HepG2 (cell line): Measurements from ENCODE around the gene ZBTB9. TPM values are rescaled to one million over a fixed set of nuclear protein-coding genes. Genes with fewer than 3 reads are reported as not detected.

Source experiments
- DPF2 ChIP-seq: sonication (generic); formaldehyde crosslinking; IDR thresholded peaks from 2 replicates; pipeline ENCODE4 v1.4.0; 2020; ENCODE audit warnings: mild to moderate bottlenecking, low read depth, missing genetic modification reagents, borderline replicate concordance
- EP300 ChIP-seq, 3 experiments: sonication (generic) in 1 of 3; formaldehyde crosslinking in 1 of 3; IDR thresholded peaks; 2 replicates each; pipeline versions ENCODE4 v1.5.1 to v1.6.1; 2011 to 2020; ENCODE audit warnings: low read depth in 2 of 3, low read length in 2 of 3, borderline replicate concordance in 1 of 3, improper control_type of control experiment in 1 of 3, mild to moderate bottlenecking in 1 of 3, missing genetic modification reagents in 1 of 3, moderate library complexity in 1 of 3
- KLF12 ChIP-seq: sonication (generic); formaldehyde crosslinking; IDR thresholded peaks from 2 replicates; pipeline ENCODE4 v1.4.0; 2020; ENCODE audit warnings: missing genetic modification reagents, borderline replicate concordance
- MTA1 ChIP-seq: sonication (generic); formaldehyde crosslinking; IDR thresholded peaks from 2 replicates; pipeline ENCODE4 v1.4.0; 2020; ENCODE audit warnings: missing genetic modification reagents, mild to moderate bottlenecking, borderline replicate concordance
- NFIB ChIP-seq: sonication (generic); formaldehyde crosslinking; IDR thresholded peaks from 2 replicates; pipeline ENCODE4 v1.9.0; 2021; ENCODE audit warnings: missing genetic modification reagents, mild to moderate bottlenecking, borderline replicate concordance
- PLRG1 ChIP-seq: fragments of 450-650 bp; conservative IDR thresholded peaks from 2 replicates; pipeline ENCODE4 v1.6.1; 2016
- REXO4 ChIP-seq: sonication (generic); formaldehyde crosslinking; IDR thresholded peaks from 2 replicates; pipeline ENCODE4 v1.8.0; 2022; ENCODE audit warnings: missing genetic modification reagents, mild to moderate bottlenecking, borderline replicate concordance
- RFX3 ChIP-seq: IDR thresholded peaks from 2 replicates; pipeline ENCODE4 v1.6.1; 2016; ENCODE audit warnings: missing biosample characterization, missing genetic modification reagents
- SATB2 ChIP-seq: sonication (generic); formaldehyde crosslinking; IDR thresholded peaks from 2 replicates; pipeline ENCODE4 v1.5.0; 2020; ENCODE audit warnings: missing genetic modification reagents
- TGIF2 ChIP-seq: IDR thresholded peaks from 2 replicates; pipeline ENCODE4 v1.6.1; 2016; ENCODE audit warnings: control low read depth, missing compliant biosample characterization
- ZBTB20 ChIP-seq: sonication (generic); formaldehyde crosslinking; IDR thresholded peaks from 2 replicates; pipeline ENCODE4 v1.8.1; 2023; ENCODE audit warnings: missing genetic modification reagents, low read depth, mild to moderate bottlenecking, borderline replicate concordance
- ZC3H13 ChIP-seq: sonication (generic); formaldehyde crosslinking; IDR thresholded peaks from 2 replicates; pipeline ENCODE4 v1.8.1; 2023; ENCODE audit warnings: mild to moderate bottlenecking, missing genetic modification reagents, moderate library complexity
- ZNF264 ChIP-seq: sonication (generic); formaldehyde crosslinking; IDR thresholded peaks from 2 replicates; pipeline ENCODE4 v1.4.0; 2020; ENCODE audit warnings: missing genetic modification reagents
- ZNF33A ChIP-seq: sonication (generic); formaldehyde crosslinking; IDR thresholded peaks from 2 replicates; pipeline ENCODE4 v1.5.1; 2020; ENCODE audit warnings: missing genetic modification reagents, mild to moderate bottlenecking, moderate library complexity, borderline replicate concordance
- ZNF343 ChIP-seq: sonication (generic); formaldehyde crosslinking; IDR thresholded peaks from 2 replicates; pipeline ENCODE4 v1.4.0; 2020; ENCODE audit warnings: mild to moderate bottlenecking, missing genetic modification reagents
- ZNF652 ChIP-seq: IDR thresholded peaks from 2 replicates; pipeline ENCODE4 v1.6.1; 2016; ENCODE audit warnings: low read depth, borderline replicate concordance
- ZZZ3 ChIP-seq: sonication (generic); formaldehyde crosslinking; IDR thresholded peaks from 2 replicates; pipeline ENCODE4 v1.4.0; 2020; ENCODE audit warnings: missing genetic modification reagents, mild to moderate bottlenecking, borderline replicate concordance
- polyA plus RNA-seq, 8 experiments: library from polyadenylated mRNA; depleted of rRNA in 3 of 8; stranded (reverse) in 7 of 8; unstranded in 1 of 8; fragments of >200 nt; fragmentation: Illumina TruSeq in 4 of 8; extraction: Trizol in 4 of 8; gene quantifications; 2 replicates each; pipeline versions ENCODE4 v1.2.1 to v1.2.3, GENCODE V29; 2011 to 2016; ENCODE audit warnings: low read depth in 4 of 8, missing spikeins in 1 of 8, mixed read lengths in 1 of 8; ENCODE audit not compliant: insufficient read depth in 1 of 8
- total RNA-seq, 5 experiments: library from RNA; depleted of rRNA; stranded (reverse); fragments of >200 nt; fragmentation: Illumina TruSeq; extraction: Trizol; gene quantifications; 2 replicates each; pipeline ENCODE4 v1.2.3, GENCODE V29; 2016; ENCODE audit warnings: low read depth in 1 of 5
- TF ChIP-seq, protein P1 (sequence below): IDR thresholded peaks from 2 replicates; pipeline ENCODE4 v1.4.0; 2020; ENCODE audit warnings: mild to moderate bottlenecking, missing genetic modification reagents
- TF ChIP-seq, protein P2 (sequence below): IDR thresholded peaks from 2 replicates; pipeline ENCODE4 v1.6.1; 2016; ENCODE audit warnings: missing biosample characterization, missing genetic modification reagents, low read depth
- TF ChIP-seq, protein P3 (sequence below): sonication (generic); formaldehyde crosslinking; IDR thresholded peaks from 2 replicates; pipeline ENCODE4 v1.4.0; 2020; ENCODE audit warnings: missing genetic modification reagents
- TF ChIP-seq, protein P4 (sequence below), 2 experiments: fragments of 450-650 bp in 1 of 2; sonication (generic) in 1 of 2; formaldehyde crosslinking; IDR thresholded peaks; 2 replicates each; pipeline versions ENCODE4 v1.5.0 to v1.8.0; 2020 to 2022; ENCODE audit warnings: mild to moderate bottlenecking in 1 of 2, missing genetic modification reagents in 1 of 2

The ZBTB9 gene
- total and polyA plus RNA-seq, 2 of the 13 experiments (the other 11 are each of a cell fraction or from before 2014, with no cell fraction given): 5.3 to 9.2 TPM

DNA sequence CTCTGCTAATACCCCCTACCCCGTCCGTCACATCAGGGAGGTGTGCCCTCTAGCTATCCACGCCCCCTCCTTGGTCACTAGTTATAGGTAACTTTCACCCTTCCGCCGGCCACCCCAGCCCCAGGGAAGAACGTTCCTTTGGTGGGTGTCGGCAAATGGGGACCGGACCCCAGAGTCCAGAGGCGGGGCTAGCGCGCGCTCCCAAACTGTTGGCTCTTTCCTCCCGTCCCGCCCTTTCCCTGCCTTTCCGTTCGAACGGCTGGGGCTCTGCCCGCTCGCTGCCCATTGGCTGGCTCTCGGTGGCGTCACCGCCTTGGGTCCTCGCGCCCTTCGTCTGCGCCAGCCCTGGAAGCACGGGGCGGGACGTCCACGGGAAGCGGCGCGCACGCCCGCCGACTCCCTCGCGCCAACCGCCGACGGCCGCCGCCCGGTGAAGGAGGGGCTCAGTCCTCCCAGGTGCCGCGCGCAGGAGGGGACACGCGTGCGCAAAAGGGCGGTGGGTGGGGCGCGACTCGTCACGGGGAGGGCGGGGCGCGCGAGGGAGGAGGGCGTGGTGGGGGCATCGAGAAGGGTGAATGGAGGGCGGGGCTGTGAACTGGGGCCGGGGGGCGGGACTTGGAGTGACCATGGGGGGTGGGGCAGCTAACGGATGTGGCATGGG lies 44.2 kb upstream of the ZBTB9 start (continued):
- TF ChIP-seq, protein P1, sequence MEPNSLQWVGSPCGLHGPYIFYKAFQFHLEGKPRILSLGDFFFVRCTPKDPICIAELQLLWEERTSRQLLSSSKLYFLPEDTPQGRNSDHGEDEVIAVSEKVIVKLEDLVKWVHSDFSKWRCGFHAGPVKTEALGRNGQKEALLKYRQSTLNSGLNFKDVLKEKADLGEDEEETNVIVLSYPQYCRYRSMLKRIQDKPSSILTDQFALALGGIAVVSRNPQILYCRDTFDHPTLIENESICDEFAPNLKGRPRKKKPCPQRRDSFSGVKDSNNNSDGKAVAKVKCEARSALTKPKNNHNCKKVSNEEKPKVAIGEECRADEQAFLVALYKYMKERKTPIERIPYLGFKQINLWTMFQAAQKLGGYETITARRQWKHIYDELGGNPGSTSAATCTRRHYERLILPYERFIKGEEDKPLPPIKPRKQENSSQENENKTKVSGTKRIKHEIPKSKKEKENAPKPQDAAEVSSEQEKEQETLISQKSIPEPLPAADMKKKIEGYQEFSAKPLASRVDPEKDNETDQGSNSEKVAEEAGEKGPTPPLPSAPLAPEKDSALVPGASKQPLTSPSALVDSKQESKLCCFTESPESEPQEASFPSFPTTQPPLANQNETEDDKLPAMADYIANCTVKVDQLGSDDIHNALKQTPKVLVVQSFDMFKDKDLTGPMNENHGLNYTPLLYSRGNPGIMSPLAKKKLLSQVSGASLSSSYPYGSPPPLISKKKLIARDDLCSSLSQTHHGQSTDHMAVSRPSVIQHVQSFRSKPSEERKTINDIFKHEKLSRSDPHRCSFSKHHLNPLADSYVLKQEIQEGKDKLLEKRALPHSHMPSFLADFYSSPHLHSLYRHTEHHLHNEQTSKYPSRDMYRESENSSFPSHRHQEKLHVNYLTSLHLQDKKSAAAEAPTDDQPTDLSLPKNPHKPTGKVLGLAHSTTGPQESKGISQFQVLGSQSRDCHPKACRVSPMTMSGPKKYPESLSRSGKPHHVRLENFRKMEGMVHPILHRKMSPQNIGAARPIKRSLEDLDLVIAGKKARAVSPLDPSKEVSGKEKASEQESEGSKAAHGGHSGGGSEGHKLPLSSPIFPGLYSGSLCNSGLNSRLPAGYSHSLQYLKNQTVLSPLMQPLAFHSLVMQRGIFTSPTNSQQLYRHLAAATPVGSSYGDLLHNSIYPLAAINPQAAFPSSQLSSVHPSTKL (CRISPR knock-in tag): peak; percentile 57; the same call in 1 of the 2 replicates
- TF ChIP-seq ZBTB20 (CRISPR knock-in tag) (peak; percentile 38; the same call in 1 of the 2 replicates), EP300 (IDR thresholded peaks at IDR 0.05; ENCODE audit: low read depth in 2 of 2, low read length in 2 of 2) (no peak), EP300 (CRISPR knock-in tag; IDR thresholded peaks at IDR 0.05; ENCODE audit: borderline replicate concordance) (peak; percentile 61; the same call in 1 of the 2 replicates), ZNF343 (CRISPR knock-in tag) (no peak), ZNF264 (CRISPR knock-in tag) (no peak), ZNF33A (CRISPR knock-in tag) (no peak), ZZZ3 (CRISPR knock-in tag) (no peak), TGIF2 (CRISPR knock-in tag) (peak; percentile 87; the same call in 1 of the 2 replicates), ZNF652 (CRISPR knock-in tag) (no peak), DPF2 (0 out of 2 replicates have a peak, but pooled peaks have one; percentile 43), NFIB (CRISPR knock-in tag) (no peak), RFX3 (CRISPR knock-in tag) (no peak), KLF12 (CRISPR knock-in tag) (peak; percentile 93), SATB2 (CRISPR knock-in tag) (no peak), ZC3H13 (CRISPR knock-in tag) (peak; percentile 100), MTA1 (peak; percentile 81; the same call in 1 of the 2 replicates), REXO4 (0 out of 2 replicates have a peak, but pooled peaks have one; percentile 86), PLRG1 (no peak)
- TF ChIP-seq, protein P2, sequence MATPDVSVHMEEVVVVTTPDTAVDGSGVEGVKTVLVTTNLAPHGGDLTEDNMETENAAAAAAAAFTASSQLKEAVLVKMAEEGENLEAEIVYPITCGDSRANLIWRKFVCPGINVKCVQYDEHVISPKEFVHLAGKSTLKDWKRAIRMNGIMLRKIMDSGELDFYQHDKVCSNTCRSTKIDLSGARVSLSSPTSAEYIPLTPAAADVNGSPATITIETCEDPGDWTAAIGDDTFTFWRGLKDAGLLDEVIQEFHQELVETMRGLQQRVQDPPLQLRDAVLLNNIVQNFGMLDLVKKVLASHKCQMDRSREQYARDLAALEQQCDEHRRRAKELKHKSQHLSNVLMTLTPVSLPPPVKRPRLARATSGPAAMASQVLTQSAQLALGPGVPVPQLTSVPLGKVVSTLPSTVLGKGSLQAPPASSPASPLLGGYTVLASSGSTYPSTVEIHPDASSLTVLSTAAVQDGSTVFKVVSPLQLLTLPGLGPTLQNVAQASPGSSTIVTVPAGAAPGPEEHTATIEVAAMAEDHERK (CRISPR knock-in tag): peak; percentile 84
- TF ChIP-seq, protein P3, sequence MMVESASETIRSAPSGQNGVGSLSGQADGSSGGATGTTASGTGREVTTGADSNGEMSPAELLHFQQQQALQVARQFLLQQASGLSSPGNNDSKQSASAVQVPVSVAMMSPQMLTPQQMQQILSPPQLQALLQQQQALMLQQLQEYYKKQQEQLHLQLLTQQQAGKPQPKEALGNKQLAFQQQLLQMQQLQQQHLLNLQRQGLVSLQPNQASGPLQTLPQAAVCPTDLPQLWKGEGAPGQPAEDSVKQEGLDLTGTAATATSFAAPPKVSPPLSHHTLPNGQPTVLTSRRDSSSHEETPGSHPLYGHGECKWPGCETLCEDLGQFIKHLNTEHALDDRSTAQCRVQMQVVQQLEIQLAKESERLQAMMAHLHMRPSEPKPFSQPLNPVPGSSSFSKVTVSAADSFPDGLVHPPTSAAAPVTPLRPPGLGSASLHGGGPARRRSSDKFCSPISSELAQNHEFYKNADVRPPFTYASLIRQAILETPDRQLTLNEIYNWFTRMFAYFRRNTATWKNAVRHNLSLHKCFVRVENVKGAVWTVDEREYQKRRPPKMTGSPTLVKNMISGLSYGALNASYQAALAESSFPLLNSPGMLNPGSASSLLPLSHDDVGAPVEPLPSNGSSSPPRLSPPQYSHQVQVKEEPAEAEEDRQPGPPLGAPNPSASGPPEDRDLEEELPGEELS (CRISPR knock-in tag): peak; percentile 64
- TF ChIP-seq, protein P4, sequence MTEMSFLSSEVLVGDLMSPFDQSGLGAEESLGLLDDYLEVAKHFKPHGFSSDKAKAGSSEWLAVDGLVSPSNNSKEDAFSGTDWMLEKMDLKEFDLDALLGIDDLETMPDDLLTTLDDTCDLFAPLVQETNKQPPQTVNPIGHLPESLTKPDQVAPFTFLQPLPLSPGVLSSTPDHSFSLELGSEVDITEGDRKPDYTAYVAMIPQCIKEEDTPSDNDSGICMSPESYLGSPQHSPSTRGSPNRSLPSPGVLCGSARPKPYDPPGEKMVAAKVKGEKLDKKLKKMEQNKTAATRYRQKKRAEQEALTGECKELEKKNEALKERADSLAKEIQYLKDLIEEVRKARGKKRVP (CRISPR knock-in tag; IDR thresholded peaks at IDR 0.05): peak in 1 of 2 experiments; percentile 92; a peak in 2 of 4 replicates
